Neural crest cell (in vitro differentiated cells): ENCODE measurements around the gene GJA3. TPM values are rescaled to one million over a fixed set of nuclear protein-coding genes. Genes with fewer than 3 reads are reported as not detected.
"Not testable (repeated sequence)": the region's sequence is repeated elsewhere in the genome, so short reads cannot be mapped to it uniquely, and the experiment has no call there.

Experiments
- DNase-seq: peaks from one replicate; pipeline ENCODE4 v3.0.0; 2021; ENCODE audit warnings: low read depth, mixed read lengths, low spot score
- H3K27ac Mint-ChIP-seq: one replicate; pipeline ENCODE4 v1.8.0; 2021; ENCODE audit warnings: mild to moderate bottlenecking, mixed read lengths; ENCODE audit not compliant: unreplicated experiment
- H3K27me3 Mint-ChIP-seq: 2 replicates; pipeline ENCODE4 v1.8.0; 2021; ENCODE audit warnings: low read depth, mild to moderate bottlenecking, mixed read lengths
- H3K36me3 Mint-ChIP-seq: 2 replicates; pipeline ENCODE4 v1.8.0; 2021; ENCODE audit warnings: low read depth, mild to moderate bottlenecking, mixed read lengths
- H3K4me1 Mint-ChIP-seq: 2 replicates; pipeline ENCODE4 v1.8.0; 2021; ENCODE audit warnings: mixed read lengths
- H3K4me3 Mint-ChIP-seq: one replicate; pipeline ENCODE4 v1.8.0; 2021; ENCODE audit warnings: mild to moderate bottlenecking, mixed read lengths
- H3K9me3 Mint-ChIP-seq: 2 replicates; pipeline ENCODE4 v1.8.0; 2021; ENCODE audit warnings: mixed read lengths
- total RNA-seq: library from RNA; stranded (reverse); gene quantifications from 2 replicates; pipeline ENCODE4 v1.2.1, GENCODE V29; 2021
- TF ChIP-seq, protein P1 (sequence below): fragments of 200-600 bp; sonication (generic); conservative IDR thresholded peaks from 2 replicates; pipeline ENCODE4 v1.5.0; 2021; ENCODE audit warnings: antibody characterized with exemption, mild to moderate bottlenecking

Gene GJA3
- total RNA-seq, 1 donor from 2014 or later, result not detected

DNA sequence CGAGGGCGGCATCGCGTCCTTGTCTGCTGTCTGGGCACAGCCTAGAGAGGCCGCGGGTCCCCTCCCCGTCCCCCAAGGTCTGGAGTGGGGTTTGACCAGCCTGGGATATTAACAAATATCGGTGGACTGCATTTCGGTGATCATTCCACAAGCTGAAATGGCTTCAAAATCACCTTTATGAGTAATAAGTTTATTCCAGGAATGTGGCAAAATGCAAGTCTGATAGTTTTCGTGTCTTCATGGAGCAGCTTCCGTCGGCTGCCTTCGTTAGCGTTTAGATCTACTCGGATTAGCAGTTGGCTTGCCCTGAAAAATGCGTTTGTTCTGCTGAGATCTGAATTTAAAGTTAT lies 1.1 kb upstream of the GJA3 start:
- peak overlapping the region; percentile 47 for H3K4me3 Mint-ChIP-seq
- TF ChIP-seq, protein P1, sequence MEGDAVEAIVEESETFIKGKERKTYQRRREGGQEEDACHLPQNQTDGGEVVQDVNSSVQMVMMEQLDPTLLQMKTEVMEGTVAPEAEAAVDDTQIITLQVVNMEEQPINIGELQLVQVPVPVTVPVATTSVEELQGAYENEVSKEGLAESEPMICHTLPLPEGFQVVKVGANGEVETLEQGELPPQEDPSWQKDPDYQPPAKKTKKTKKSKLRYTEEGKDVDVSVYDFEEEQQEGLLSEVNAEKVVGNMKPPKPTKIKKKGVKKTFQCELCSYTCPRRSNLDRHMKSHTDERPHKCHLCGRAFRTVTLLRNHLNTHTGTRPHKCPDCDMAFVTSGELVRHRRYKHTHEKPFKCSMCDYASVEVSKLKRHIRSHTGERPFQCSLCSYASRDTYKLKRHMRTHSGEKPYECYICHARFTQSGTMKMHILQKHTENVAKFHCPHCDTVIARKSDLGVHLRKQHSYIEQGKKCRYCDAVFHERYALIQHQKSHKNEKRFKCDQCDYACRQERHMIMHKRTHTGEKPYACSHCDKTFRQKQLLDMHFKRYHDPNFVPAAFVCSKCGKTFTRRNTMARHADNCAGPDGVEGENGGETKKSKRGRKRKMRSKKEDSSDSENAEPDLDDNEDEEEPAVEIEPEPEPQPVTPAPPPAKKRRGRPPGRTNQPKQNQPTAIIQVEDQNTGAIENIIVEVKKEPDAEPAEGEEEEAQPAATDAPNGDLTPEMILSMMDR, result no peak
- peaks cover 86% of the 10 kb centered on the region for H3K27me3 Mint-ChIP-seq
- no peaks in the 10 kb centered on the region for H3K36me3 Mint-ChIP-seq
- no peak overlapping the region for H3K27ac Mint-ChIP-seq
- DNase-seq, result no peak
- H3K4me1 Mint-ChIP-seq, result peaks cover 13% of the 10 kb centered on the region
- H3K9me3 Mint-ChIP-seq, result no peaks in the 10 kb centered on the region

DNA sequence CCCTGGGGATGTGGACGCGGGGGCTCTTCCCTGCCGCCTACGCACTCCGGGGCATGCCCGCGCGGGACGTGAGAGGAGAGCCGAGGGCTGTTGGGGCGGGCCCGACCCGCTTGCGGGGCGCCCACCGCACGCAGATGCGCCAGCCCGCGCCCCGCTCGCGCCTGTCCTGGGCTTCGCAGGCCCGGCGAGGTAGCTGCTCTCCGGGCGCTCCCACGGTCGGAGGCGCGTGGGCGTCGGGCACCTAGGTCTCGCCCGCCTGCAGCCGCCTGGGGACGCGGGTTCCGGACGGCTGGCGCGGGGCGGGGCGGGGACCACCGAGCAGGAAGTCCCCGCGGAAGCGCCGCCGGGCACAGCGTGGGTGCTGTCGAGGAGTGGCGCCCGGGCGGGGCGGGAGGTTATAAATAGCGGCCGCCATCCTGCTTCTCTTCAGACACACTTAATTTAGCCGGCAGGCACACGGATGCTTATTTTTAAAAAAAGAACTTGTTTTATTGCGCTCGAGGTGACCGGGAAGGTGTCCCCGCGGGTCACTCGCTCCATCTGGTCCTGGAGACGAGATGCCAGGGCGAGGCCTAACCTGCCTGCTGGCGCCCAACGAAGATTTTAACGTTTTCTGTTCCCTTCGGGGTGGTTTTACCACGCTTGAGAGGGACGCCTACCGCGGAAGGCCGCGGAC lies 561 bp upstream of the GJA3 start:
- no peak overlapping the region for H3K27ac Mint-ChIP-seq
- no peaks in the 10 kb centered on the region for H3K9me3 Mint-ChIP-seq
- H3K4me3 Mint-ChIP-seq, result peak overlapping the region; percentile 47
- DNase-seq, result no peak
- H3K27me3 Mint-ChIP-seq, result peaks cover 86% of the 10 kb centered on the region
- peaks cover 13% of the 10 kb centered on the region for H3K4me1 Mint-ChIP-seq
- TF ChIP-seq, protein P1, result no peak
- no peaks in the 10 kb centered on the region for H3K36me3 Mint-ChIP-seq

GRCh38 chr13:20159646-20160305 lies 1.1 kb downstream of the GJA3 start:
- H3K36me3 Mint-ChIP-seq, result no peaks in the 10 kb centered on the region
- H3K27ac Mint-ChIP-seq, result no peak overlapping the region
- peak overlapping the region; percentile 88 for H3K4me3 Mint-ChIP-seq
- H3K9me3 Mint-ChIP-seq, result no peaks in the 10 kb centered on the region
- peaks cover 13% of the 10 kb centered on the region for H3K4me1 Mint-ChIP-seq
- TF ChIP-seq, protein P1, result no peak
- no peak for DNase-seq
- H3K27me3 Mint-ChIP-seq, result peaks cover 82% of the 10 kb centered on the region

GRCh38 chr13:20157151-20157796 lies 3.6 kb downstream of the GJA3 start:
- Mint-ChIP-seq H3K27ac (no peak overlapping the region), H3K9me3 (no peaks in the 10 kb centered on the region), H3K4me1 (peaks cover 9% of the 10 kb centered on the region), H3K4me3 (no peak overlapping the region), H3K36me3 (no peaks in the 10 kb centered on the region), H3K27me3 (peaks cover 82% of the 10 kb centered on the region)
- no peak for DNase-seq
- TF ChIP-seq, protein P1, result no peak

- Mint-ChIP-seq H3K27ac (no peak overlapping the region), H3K4me3 (no peak overlapping the region), H3K27me3 (peaks cover 79% of the 10 kb centered on the region), H3K36me3 (no peaks in the 10 kb centered on the region), H3K4me1 (peaks cover 9% of the 10 kb centered on the region), H3K9me3 (no peaks in the 10 kb centered on the region)
- TF ChIP-seq, protein P1, result no peak
- no peak for DNase-seq
Measured at GRCh38 chr13:20156702-20157101, 4.2 kb downstream of the GJA3 start.

- H3K27ac Mint-ChIP-seq, H3K4me3 Mint-ChIP-seq, H3K4me1 Mint-ChIP-seq, H3K9me3 Mint-ChIP-seq, DNase-seq, H3K36me3 Mint-ChIP-seq: not testable (repeated sequence)
- peaks cover 58% of the 10 kb centered on the region for H3K27me3 Mint-ChIP-seq
Measured at GRCh38 chr13:20153290-20153689, 7.6 kb downstream of the GJA3 start.
